ENCODE results near the gene MKRN2OS.

MKRN2OS gene

GRCh38 chr3:12566976-12567375 is 21.7 kb upstream of the MKRN2OS start:
- peaks cover 5% of the 10 kb centered on the region; the same call in 1 of the 2 replicates for H4K20me1 ChIP-seq (ENCODE audit: insufficient read depth, low read length)
- peaks cover 8% of the 10 kb centered on the region for H3F3A ChIP-seq (ENCODE audit: insufficient read depth, low read length)
- H3K79me2 ChIP-seq (ENCODE audit: low read length): peaks cover 74% of the 10 kb centered on the region
- H3K9me3 ChIP-seq (replicated peaks; ENCODE audit: insufficient read depth, low read length): no peaks in the 10 kb centered on the region
- no peak overlapping the region for H3K9ac ChIP-seq (ENCODE audit: low read length)
- peaks cover 13% of the 10 kb centered on the region for H3K4me1 ChIP-seq (ENCODE audit: low read length)
- H3K27ac ChIP-seq (ENCODE audit: low read length): no peak overlapping the region
- DNase-seq: no peak
- no peak overlapping the region for H2AFZ ChIP-seq (ENCODE audit: low read length)
- H3K4me2 ChIP-seq (ENCODE audit: low read depth, low read length): no peak overlapping the region
- H3K9me2 ChIP-seq (replicated peaks; ENCODE audit: insufficient read depth, low read length): no peaks in the 10 kb centered on the region
- H3K27me3 ChIP-seq (replicated peaks; ENCODE audit: insufficient read depth, low read length): no peaks in the 10 kb centered on the region
- no peaks in the 10 kb centered on the region for H3K36me3 ChIP-seq (replicated peaks; ENCODE audit: insufficient read depth, low read length)
- no peak for TF ChIP-seq EZH2phosphoT487 (IDR thresholded peaks at IDR 0.05; ENCODE audit: low read length)
- TF ChIP-seq EZH2 (optimal IDR thresholded peaks at IDR 0.05; ENCODE audit: low read depth, low read length): no peak
- TF ChIP-seq, protein P1, sequence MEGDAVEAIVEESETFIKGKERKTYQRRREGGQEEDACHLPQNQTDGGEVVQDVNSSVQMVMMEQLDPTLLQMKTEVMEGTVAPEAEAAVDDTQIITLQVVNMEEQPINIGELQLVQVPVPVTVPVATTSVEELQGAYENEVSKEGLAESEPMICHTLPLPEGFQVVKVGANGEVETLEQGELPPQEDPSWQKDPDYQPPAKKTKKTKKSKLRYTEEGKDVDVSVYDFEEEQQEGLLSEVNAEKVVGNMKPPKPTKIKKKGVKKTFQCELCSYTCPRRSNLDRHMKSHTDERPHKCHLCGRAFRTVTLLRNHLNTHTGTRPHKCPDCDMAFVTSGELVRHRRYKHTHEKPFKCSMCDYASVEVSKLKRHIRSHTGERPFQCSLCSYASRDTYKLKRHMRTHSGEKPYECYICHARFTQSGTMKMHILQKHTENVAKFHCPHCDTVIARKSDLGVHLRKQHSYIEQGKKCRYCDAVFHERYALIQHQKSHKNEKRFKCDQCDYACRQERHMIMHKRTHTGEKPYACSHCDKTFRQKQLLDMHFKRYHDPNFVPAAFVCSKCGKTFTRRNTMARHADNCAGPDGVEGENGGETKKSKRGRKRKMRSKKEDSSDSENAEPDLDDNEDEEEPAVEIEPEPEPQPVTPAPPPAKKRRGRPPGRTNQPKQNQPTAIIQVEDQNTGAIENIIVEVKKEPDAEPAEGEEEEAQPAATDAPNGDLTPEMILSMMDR (IDR thresholded peaks at IDR 0.05; ENCODE audit: low read length): no peak
- no peak overlapping the region for H3K4me3 ChIP-seq (ENCODE audit: low read length)

- peaks cover 30% of the 10 kb centered on the region for H3K4me1 ChIP-seq (ENCODE audit: low read length)
- no peaks in the 10 kb centered on the region for H3K9me2 ChIP-seq (replicated peaks; ENCODE audit: insufficient read depth, low read length)
- no peak overlapping the region for H2AFZ ChIP-seq (ENCODE audit: low read length)
- H3K27me3 ChIP-seq (replicated peaks; ENCODE audit: insufficient read depth, low read length): no peaks in the 10 kb centered on the region
- H3K4me2 ChIP-seq (ENCODE audit: low read depth, low read length): no peak overlapping the region
- H3K79me2 ChIP-seq (ENCODE audit: low read length): peaks cover 98% of the 10 kb centered on the region
- no peak overlapping the region for H3K9ac ChIP-seq (ENCODE audit: low read length)
- no peak overlapping the region for H3K4me3 ChIP-seq (ENCODE audit: low read length)
- DNase-seq: no peak
- H3K9me3 ChIP-seq (replicated peaks; ENCODE audit: insufficient read depth, low read length): no peaks in the 10 kb centered on the region
- H3K27ac ChIP-seq (ENCODE audit: low read length): no peak overlapping the region
- H3K36me3 ChIP-seq (replicated peaks; ENCODE audit: insufficient read depth, low read length): no peaks in the 10 kb centered on the region
- peaks cover 21% of the 10 kb centered on the region for H4K20me1 ChIP-seq (ENCODE audit: insufficient read depth, low read length)
- peaks cover 11% of the 10 kb centered on the region for H3F3A ChIP-seq (ENCODE audit: insufficient read depth, low read length)
- no peak for TF ChIP-seq EZH2 (optimal IDR thresholded peaks at IDR 0.05; ENCODE audit: low read depth, low read length)
- TF ChIP-seq, protein P1 (IDR thresholded peaks at IDR 0.05; ENCODE audit: low read length): no peak
- TF ChIP-seq EZH2phosphoT487 (IDR thresholded peaks at IDR 0.05; ENCODE audit: low read length): no peak
Measured at GRCh38 chr3:12562451-12562850, 17.2 kb upstream of the MKRN2OS start.

- peaks cover 25% of the 10 kb centered on the region for H3K4me1 ChIP-seq (ENCODE audit: low read length)
- H3K79me2 ChIP-seq (ENCODE audit: low read length): peaks cover 93% of the 10 kb centered on the region
Measured at GRCh38 chr3:12561397-12561796, 16.1 kb upstream of the MKRN2OS start.

More at GRCh38 chr3:12561397-12561796, 16.1 kb upstream of the MKRN2OS start:
- Histone ChIP-seq H3K4me2 (ENCODE audit: low read depth, low read length) (no peak overlapping the region), H3K4me3 (ENCODE audit: low read length) (no peak overlapping the region), H2AFZ (ENCODE audit: low read length) (no peak overlapping the region), H3K36me3 (replicated peaks; ENCODE audit: insufficient read depth, low read length) (no peaks in the 10 kb centered on the region), H3F3A (ENCODE audit: insufficient read depth, low read length) (peaks cover 15% of the 10 kb centered on the region), H4K20me1 (ENCODE audit: insufficient read depth, low read length) (peaks cover 21% of the 10 kb centered on the region), H3K9me2 (replicated peaks; ENCODE audit: insufficient read depth, low read length) (no peaks in the 10 kb centered on the region), H3K27ac (ENCODE audit: low read length) (no peak overlapping the region), H3K27me3 (replicated peaks; ENCODE audit: insufficient read depth, low read length) (no peaks in the 10 kb centered on the region), H3K9me3 (replicated peaks; ENCODE audit: insufficient read depth, low read length) (no peaks in the 10 kb centered on the region), H3K9ac (ENCODE audit: low read length) (no peak overlapping the region)
- DNase-seq: no peak
- TF ChIP-seq, protein P1 (IDR thresholded peaks at IDR 0.05; ENCODE audit: low read length): no peak
- TF ChIP-seq EZH2 (optimal IDR thresholded peaks at IDR 0.05; ENCODE audit: low read depth, low read length): no peak
- no peak for TF ChIP-seq EZH2phosphoT487 (IDR thresholded peaks at IDR 0.05; ENCODE audit: low read length)
